ES-I3 (cell line): ENCODE measurements around the gene SLIT1.

Experiments
- H3K36me3 ChIP-seq: 2 replicates; pipeline ENCODE4 v1.6.1; 2013; ENCODE audit warnings: mild to moderate bottlenecking, low read length, control low read depth, moderate library complexity; ENCODE audit not compliant: insufficient read depth
- H3K4me1 ChIP-seq: 2 replicates; pipeline ENCODE4 v1.6.1; 2013; ENCODE audit warnings: mild to moderate bottlenecking, control low read depth, low read length; ENCODE audit not compliant: insufficient read depth
- H3K9ac ChIP-seq: 2 replicates; pipeline ENCODE4 v1.6.1; 2013; ENCODE audit warnings: low read depth, mild to moderate bottlenecking, low read length, moderate library complexity
- H3K9me3 ChIP-seq: 2 replicates; pipeline ENCODE4 v1.6.1; 2013; ENCODE audit warnings: mild to moderate bottlenecking, low read length, moderate library complexity; ENCODE audit not compliant: control insufficient read depth, insufficient read depth

Gene SLIT1

GRCh38 chr10:97150616-97151015, 35.1 kb downstream of the SLIT1 start:
- no peak overlapping the region for H3K9ac ChIP-seq
- H3K36me3 ChIP-seq, result no peaks in the 10 kb centered on the region

GRCh38 chr10:97150013-97150595, 35.7 kb downstream of the SLIT1 start:
- H3K9me3 ChIP-seq, result no peaks in the 10 kb centered on the region
- no peaks in the 10 kb centered on the region for H3K36me3 ChIP-seq
- peaks cover 13% of the 10 kb centered on the region; the same call in 1 of the 2 replicates for H3K4me1 ChIP-seq
- H3K9ac ChIP-seq, result no peak overlapping the region

More at GRCh38 chr10:97150616-97151015, 35.1 kb downstream of the SLIT1 start:
- Histone ChIP-seq H3K9me3 (no peaks in the 10 kb centered on the region), H3K4me1 (peaks cover 13% of the 10 kb centered on the region; the same call in 1 of the 2 replicates)

- no peak overlapping the region for H3K9ac ChIP-seq
- H3K4me1 ChIP-seq, result peaks cover 13% of the 10 kb centered on the region; the same call in 1 of the 2 replicates
- H3K9me3 ChIP-seq, result no peaks in the 10 kb centered on the region
- H3K36me3 ChIP-seq, result no peaks in the 10 kb centered on the region
Measured at GRCh38 chr10:97149079-97149531, 36.7 kb downstream of the SLIT1 start.

GRCh38 chr10:97144297-97144696, 41.5 kb downstream of the SLIT1 start:
- Histone ChIP-seq H3K9me3 (no peaks in the 10 kb centered on the region), H3K36me3 (no peaks in the 10 kb centered on the region), H3K9ac (no peak overlapping the region), H3K4me1 (peaks cover 9% of the 10 kb centered on the region; the same call in 1 of the 2 replicates)

GRCh38 chr10:97142834-97143233, 42.9 kb downstream of the SLIT1 start:
- no peaks in the 10 kb centered on the region for H3K9me3 ChIP-seq
- H3K36me3 ChIP-seq, result no peaks in the 10 kb centered on the region
- no peak overlapping the region for H3K9ac ChIP-seq
- peaks cover 7% of the 10 kb centered on the region; the same call in 1 of the 2 replicates for H3K4me1 ChIP-seq

GRCh38 chr10:97140902-97141745, 44.6 kb downstream of the SLIT1 start:
- H3K4me1 ChIP-seq, result peaks cover 7% of the 10 kb centered on the region; the same call in 1 of the 2 replicates
- H3K9ac ChIP-seq, result peak overlapping the region; percentile 30; the same call in 1 of the 2 replicates
- H3K36me3 ChIP-seq, result no peaks in the 10 kb centered on the region
- no peaks in the 10 kb centered on the region for H3K9me3 ChIP-seq

GRCh38 chr10:97140049-97140846, 45.5 kb downstream of the SLIT1 start:
- peak overlapping the region; percentile 30; the same call in 1 of the 2 replicates for H3K9ac ChIP-seq
- H3K36me3 ChIP-seq, result no peaks in the 10 kb centered on the region
- peaks cover 7% of the 10 kb centered on the region; the same call in 1 of the 2 replicates for H3K4me1 ChIP-seq
- H3K9me3 ChIP-seq, result no peaks in the 10 kb centered on the region

- Histone ChIP-seq H3K9ac (no peak overlapping the region), H3K4me1 (peaks cover 7% of the 10 kb centered on the region; the same call in 1 of the 2 replicates), H3K36me3 (no peaks in the 10 kb centered on the region), H3K9me3 (no peaks in the 10 kb centered on the region)
Measured at GRCh38 chr10:97139651-97140048, 46.1 kb downstream of the SLIT1 start.

- Histone ChIP-seq H3K9me3 (no peaks in the 10 kb centered on the region), H3K4me1 (peaks cover 7% of the 10 kb centered on the region; the same call in 1 of the 2 replicates), H3K9ac (no peak overlapping the region), H3K36me3 (no peaks in the 10 kb centered on the region)
Measured at GRCh38 chr10:97138846-97139245, 46.9 kb downstream of the SLIT1 start.

- Histone ChIP-seq H3K4me1 (peaks cover 7% of the 10 kb centered on the region; the same call in 1 of the 2 replicates), H3K9me3 (no peaks in the 10 kb centered on the region), H3K36me3 (no peaks in the 10 kb centered on the region)
Measured at GRCh38 chr10:97138174-97138573, 47.6 kb downstream of the SLIT1 start.

GRCh38 chr10:97136756-97137155, 49.0 kb downstream of the SLIT1 start:
- no peak overlapping the region for H3K9ac ChIP-seq
- peaks cover 7% of the 10 kb centered on the region; the same call in 1 of the 2 replicates for H3K4me1 ChIP-seq
- H3K36me3 ChIP-seq, result no peaks in the 10 kb centered on the region
- H3K9me3 ChIP-seq, result no peaks in the 10 kb centered on the region

More at GRCh38 chr10:97138174-97138573, 47.6 kb downstream of the SLIT1 start:
- no peak overlapping the region for H3K9ac ChIP-seq

- H3K36me3 ChIP-seq, result no peaks in the 10 kb centered on the region
- H3K9me3 ChIP-seq, result no peaks in the 10 kb centered on the region
- H3K9ac ChIP-seq, result no peak overlapping the region
- peaks cover 7% of the 10 kb centered on the region; the same call in 1 of the 2 replicates for H3K4me1 ChIP-seq
Measured at GRCh38 chr10:97135464-97135863, 50.3 kb downstream of the SLIT1 start.

GRCh38 chr10:97134983-97135382, 50.8 kb downstream of the SLIT1 start:
- H3K9ac ChIP-seq, result no peak overlapping the region
- peaks cover 4% of the 10 kb centered on the region; the same call in 1 of the 2 replicates for H3K4me1 ChIP-seq

GRCh38 chr10:97134110-97134509, 51.6 kb downstream of the SLIT1 start:
- H3K36me3 ChIP-seq, result no peaks in the 10 kb centered on the region
- no peak overlapping the region for H3K9ac ChIP-seq
- no peaks in the 10 kb centered on the region for H3K9me3 ChIP-seq
- H3K4me1 ChIP-seq, result no peaks in the 10 kb centered on the region

More at GRCh38 chr10:97134983-97135382, 50.8 kb downstream of the SLIT1 start:
- Histone ChIP-seq H3K36me3 (no peaks in the 10 kb centered on the region), H3K9me3 (no peaks in the 10 kb centered on the region)
